Measurements from ENCODE around the gene TMOD1. TPM values are rescaled to one million over a fixed set of nuclear protein-coding genes. Genes with fewer than 3 reads are reported as not detected.
A peak's percentile ranks its signal among the peaks of the same experiment; 100 is the strongest.

Gene TMOD1
- total RNA-seq, 5 donors from 2014 or later (not counting 1 experiment from before 2014, with no cell fraction given), result 0.70 to 1.9 (median 1.3) TPM

- Mint-ChIP-seq H3K36me3 (peaks cover 38% of the 10 kb centered on the region), H3K4me3 (no peak overlapping the region), H3K27ac (no peak overlapping the region), H3K27me3 (peaks cover 0 to 2% of the 10 kb centered on the region in 2 donors), H3K9me3 (no peaks in the 10 kb centered on the region), H3K4me1 (peaks cover 7 to 8% (median 7%) of the 10 kb centered on the region in 3 donors)
- ATAC-seq (replicated peaks in 1 of 4) (no peak), DNase-seq (no peak)
- H3K36me3 ChIP-seq (ENCODE audit: control insufficient read depth in 2 of 2, extremely low read depth in 1 of 2, insufficient read depth in 1 of 2, low read length in 1 of 2), result peaks cover 21 to 57% of the 10 kb centered on the region in 2 donors
- peaks cover 0 to 7% of the 10 kb centered on the region in 2 experiments for H3K4me1 ChIP-seq (ENCODE audit: control insufficient read depth in 1 of 2, extremely low read depth in 1 of 2, insufficient read depth in 2 of 2, low read length in 2 of 2)
- peaks cover 0 to 2% of the 10 kb centered on the region in 2 experiments for H3K27me3 ChIP-seq (replicated peaks in 1 of 2; ENCODE audit: control insufficient read depth in 2 of 2, extremely low read depth in 1 of 2, insufficient read depth in 2 of 2, low read length in 1 of 2)
- ChIA-PET POLR2A (no interaction called here), CTCF (interaction anchor here in 1 of 2 donors (1.4 kb wide), 1 partner anchor 132 kb away, joined by 3 read pairs; no protein-coding TSS in a partner anchor)
- no peak overlapping the region for H3K27ac ChIP-seq (ENCODE audit: low read length)
- WGBS (ENCODE audit: insufficient coverage), result 100% methylated on average over 2 of the region's 8 CpGs
- no peaks in the 10 kb centered on the region for H3K9me3 ChIP-seq
- H3K4me3 ChIP-seq (ENCODE audit: control insufficient read depth in 1 of 2, extremely low read depth in 1 of 2, low read length in 1 of 2), result no peak overlapping the region
Observed at GRCh38 chr9:97600531-97601227, 99.2 kb downstream of the TMOD1 start.

GRCh38 chr9:97601228-97601898 lies 99.9 kb downstream of the TMOD1 start:
- Histone ChIP-seq H3K9me3 (no peaks in the 10 kb centered on the region), H3K36me3 (ENCODE audit: control insufficient read depth in 2 of 2, extremely low read depth in 1 of 2, insufficient read depth in 1 of 2, low read length in 1 of 2) (peaks cover 25 to 63% of the 10 kb centered on the region in 2 donors), H3K4me1 (ENCODE audit: control insufficient read depth in 1 of 2, extremely low read depth in 1 of 2, insufficient read depth in 2 of 2, low read length in 2 of 2) (peaks cover 0 to 7% of the 10 kb centered on the region in 2 experiments), H3K4me3 (ENCODE audit: control insufficient read depth in 1 of 2, extremely low read depth in 1 of 2, low read length in 1 of 2) (no peak overlapping the region), H3K27me3 (replicated peaks in 1 of 2; ENCODE audit: control insufficient read depth in 2 of 2, extremely low read depth in 1 of 2, insufficient read depth in 2 of 2, low read length in 1 of 2) (peaks cover 0 to 1% of the 10 kb centered on the region in 2 experiments), H3K27ac (ENCODE audit: low read length) (no peak overlapping the region)
- Mint-ChIP-seq H3K9me3 (no peaks in the 10 kb centered on the region), H3K36me3 (peaks cover 38% of the 10 kb centered on the region), H3K4me3 (no peak overlapping the region), H3K27me3 (peaks cover 0 to 2% of the 10 kb centered on the region in 2 donors), H3K27ac (no peak overlapping the region), H3K4me1 (peaks cover 7 to 8% (median 7%) of the 10 kb centered on the region in 3 donors)
- CTCF ChIA-PET, result interaction anchor here in 1 of 2 donors (1.4 kb wide), 1 partner anchor 133 kb away, joined by 3 read pairs; no protein-coding TSS in a partner anchor
- 93% methylated on average over 3 of the region's 7 CpGs for WGBS (ENCODE audit: insufficient coverage)
- POLR2A ChIA-PET, result no interaction called here
- no peak for DNase-seq
- ATAC-seq (replicated peaks in 1 of 4), result no peak

GRCh38 chr9:97602430-97602829 lies 101.0 kb downstream of the TMOD1 start:
- H3K9me3 ChIP-seq, result no peaks in the 10 kb centered on the region
- Mint-ChIP-seq H3K4me1 (peaks cover 7 to 8% (median 7%) of the 10 kb centered on the region in 3 donors), H3K9me3 (no peaks in the 10 kb centered on the region), H3K27ac (no peak overlapping the region), H3K36me3 (peaks cover 46% of the 10 kb centered on the region), H3K27me3 (peaks cover 0 to 2% of the 10 kb centered on the region in 2 donors), H3K4me3 (no peak overlapping the region)
- no peak for DNase-seq
- H3K27ac ChIP-seq (ENCODE audit: low read length), result no peak overlapping the region
- WGBS (ENCODE audit: insufficient coverage), result 94% methylated on average over 6 of the region's 10 CpGs
- no peaks in the 10 kb centered on the region for H3K27me3 ChIP-seq (replicated peaks in 1 of 2; ENCODE audit: control insufficient read depth in 2 of 2, extremely low read depth in 1 of 2, insufficient read depth in 2 of 2, low read length in 1 of 2)
- H3K36me3 ChIP-seq (ENCODE audit: control insufficient read depth in 2 of 2, extremely low read depth in 1 of 2, insufficient read depth in 1 of 2, low read length in 1 of 2), result peaks cover 25 to 65% of the 10 kb centered on the region in 2 donors
- H3K4me3 ChIP-seq (ENCODE audit: control insufficient read depth in 1 of 2, extremely low read depth in 1 of 2, low read length in 1 of 2), result no peak overlapping the region
- ChIA-PET POLR2A (no interaction called here), CTCF (interaction anchor here in 1 of 2 donors (0.6 kb wide), 1 partner anchor 13 kb away, joined by 3 read pairs; no protein-coding TSS in a partner anchor)
- peaks cover 0 to 7% of the 10 kb centered on the region in 2 experiments for H3K4me1 ChIP-seq (ENCODE audit: control insufficient read depth in 1 of 2, extremely low read depth in 1 of 2, insufficient read depth in 2 of 2, low read length in 2 of 2)
- no peak for ATAC-seq (replicated peaks in 1 of 4)

GRCh38 chr9:97604901-97605645 lies 103.6 kb downstream of the TMOD1 start:
- no peak overlapping the region for H3K4me3 ChIP-seq (ENCODE audit: control insufficient read depth in 1 of 2, extremely low read depth in 1 of 2, low read length in 1 of 2)
- no peaks in the 10 kb centered on the region for H3K27me3 ChIP-seq (replicated peaks in 1 of 2; ENCODE audit: control insufficient read depth in 2 of 2, extremely low read depth in 1 of 2, insufficient read depth in 2 of 2, low read length in 1 of 2)
- ChIA-PET CTCF (interaction anchor here in 1 of 2 donors (0.6 kb wide), 1 partner anchor 939 kb away, joined by 4 read pairs; no protein-coding TSS in a partner anchor), POLR2A (no interaction called here)
- no peaks in the 10 kb centered on the region for H3K9me3 ChIP-seq
- H3K27me3 Mint-ChIP-seq, result no peaks in the 10 kb centered on the region
- no peak overlapping the region for H3K27ac Mint-ChIP-seq
- H3K9me3 Mint-ChIP-seq, result no peaks in the 10 kb centered on the region
- no peak overlapping the region for H3K4me3 Mint-ChIP-seq
- H3K27ac ChIP-seq (ENCODE audit: low read length), result no peak overlapping the region
- H3K36me3 Mint-ChIP-seq, result peaks cover 48% of the 10 kb centered on the region
- no peaks in the 10 kb centered on the region for H3K4me1 Mint-ChIP-seq
- no peak for ATAC-seq (replicated peaks in 1 of 4)
- WGBS (ENCODE audit: insufficient coverage), result 98% methylated on average over 5 of the region's 17 CpGs
- no peaks in the 10 kb centered on the region for H3K4me1 ChIP-seq (ENCODE audit: control insufficient read depth in 1 of 2, extremely low read depth in 1 of 2, insufficient read depth in 2 of 2, low read length in 2 of 2)
- peaks cover 25 to 68% of the 10 kb centered on the region in 2 donors for H3K36me3 ChIP-seq (ENCODE audit: control insufficient read depth in 2 of 2, extremely low read depth in 1 of 2, insufficient read depth in 1 of 2, low read length in 1 of 2)
- no peak for DNase-seq

GRCh38 chr9:97615439-97616072 lies 114.1 kb downstream of the TMOD1 start:
- Histone ChIP-seq H3K9me3 (no peaks in the 10 kb centered on the region), H3K27me3 (replicated peaks in 1 of 2; ENCODE audit: control insufficient read depth in 2 of 2, extremely low read depth in 1 of 2, insufficient read depth in 2 of 2, low read length in 1 of 2) (no peaks in the 10 kb centered on the region), H3K27ac (ENCODE audit: low read length) (no peak overlapping the region), H3K4me1 (ENCODE audit: control insufficient read depth in 1 of 2, extremely low read depth in 1 of 2, insufficient read depth in 2 of 2, low read length in 2 of 2) (no peaks in the 10 kb centered on the region), H3K4me3 (ENCODE audit: control insufficient read depth in 1 of 2, extremely low read depth in 1 of 2, low read length in 1 of 2) (no peak overlapping the region), H3K36me3 (ENCODE audit: control insufficient read depth in 2 of 2, extremely low read depth in 1 of 2, insufficient read depth in 1 of 2, low read length in 1 of 2) (peaks cover 0 to 19% of the 10 kb centered on the region in 2 donors)
- POLR2A ChIA-PET, result interaction anchor here in 1 of 2 donors (0.6 kb wide), 1 partner anchor 135 kb away, joined by 3 read pairs; no protein-coding TSS in a partner anchor
- Mint-ChIP-seq H3K27ac (no peak overlapping the region), H3K36me3 (peaks cover 34% of the 10 kb centered on the region), H3K4me1 (peaks cover 0 to 5% (median 0%) of the 10 kb centered on the region in 3 donors), H3K9me3 (no peaks in the 10 kb centered on the region), H3K27me3 (no peaks in the 10 kb centered on the region), H3K4me3 (no peak overlapping the region)
- DNase-seq (peak in 32 of 35 experiments; percentile 7 to 78 (median 38)), ATAC-seq (replicated peaks in 1 of 4) (peak in 2 of 4 experiments; percentile 52 to 55)
- CTCF ChIA-PET, result interaction anchor here (0.6 to 3.8 kb wide), 27 partner anchors 12 to 1162 kb away, joined by 3 to 20 read pairs (median 4); partner anchors contain the start of genes NCBP1 (in 2 of the 2), TDRD7 (in 2 of the 2), TSTD2 (in 2 of the 2) and ZNF782 (in 1 of the 2)
